Endothelial cell of umbilical vein (primary cell): Measurements from ENCODE around the gene RBM20. TPM values are rescaled to one million over a fixed set of nuclear protein-coding genes. Genes with fewer than 3 reads are reported as not detected.

Source experiments
- BruUV-seq: library from RNA; stranded (reverse); fragments of 400-500 nt; replicated peaks from 2 replicates; lab custom pipeline; 2021; lab: Mats Ljungman, UMichigan
- CTCF ChIA-PET: fragments of 300-600, 350-600 bp; sonication (Branson Sonifier 250); formaldehyde crosslinking; loops from one replicate; lab custom pipeline; 2021; ENCODE audit warnings: antibody characterized with exemption, inconsistent platforms; lab: Charles Lee
- POLR2A ChIA-PET: fragments of 300-600, 350-600 bp; sonication (Branson Sonifier 250); formaldehyde crosslinking; loops from one replicate; lab custom pipeline; 2021; ENCODE audit warnings: antibody characterized with exemption, inconsistent platforms; lab: Charles Lee
- DNase-seq: peaks from one replicate; pipeline ENCODE4 v3.0.0-alpha.2; 2011; ENCODE audit warnings: low read depth, low spot score
- FAIRE-seq: peaks from 2 replicates; lab custom pipeline; 2011; peaks lifted over from hg19 to GRCh38; lab: Jason Lieb, UNC
- H2AFZ ChIP-seq: 2 replicates; pipeline ENCODE4 v1.6.0; 2012; ENCODE audit warnings: low read depth, low read length, control low read depth, inconsistent platforms
- H3K27ac ChIP-seq: 2 replicates; pipeline ENCODE4 v1.5.1; 2011; ENCODE audit warnings: low read depth, mild to moderate bottlenecking, control low read depth, low read length, moderate library complexity; ENCODE audit not compliant: insufficient read depth
- H3K27me3 ChIP-seq, 2 experiments: 2 replicates each; pipeline versions ENCODE4 v1.6.0 to v1.6.1; 2011; ENCODE audit warnings: low read length in 2 of 2, mixed read lengths in 1 of 2; ENCODE audit not compliant: control insufficient read depth in 2 of 2, insufficient read depth in 2 of 2
- H3K36me3 ChIP-seq, 2 experiments: 2 replicates in 1 of 2; 3 replicates in 1 of 2; pipeline ENCODE4 v1.5.1; 2011; ENCODE audit warnings: low read length in 2 of 2, mild to moderate bottlenecking in 1 of 2, moderate library complexity in 1 of 2; ENCODE audit not compliant: control insufficient read depth in 2 of 2, insufficient read depth in 2 of 2; ENCODE audit errors: extremely low read depth in 1 of 2
- H3K4me1 ChIP-seq: 3 replicates; pipeline ENCODE4 v1.5.1; 2011; ENCODE audit warnings: mild to moderate bottlenecking, low read length; ENCODE audit not compliant: control insufficient read depth, insufficient read depth; ENCODE audit errors: extremely low read depth
- H3K4me2 ChIP-seq: 2 replicates; pipeline ENCODE4 v1.6.1; 2011; ENCODE audit warnings: low read length, control low read depth, mixed read lengths; ENCODE audit not compliant: insufficient read depth
- H3K4me3 ChIP-seq, 3 experiments: fragments of 200-600 bp in 1 of 3; sonication (generic), shearing (Covaris generic) in 1 of 3; replicated peaks in 1 of 3; 2 replicates each; pipeline ENCODE4 v1.5.1; 2011 to 2016; ENCODE audit warnings: control low read depth in 3 of 3, low read length in 3 of 3, mild to moderate bottlenecking in 2 of 3, inconsistent platforms in 1 of 3, low read depth in 1 of 3, moderate library complexity in 1 of 3; ENCODE audit not compliant: insufficient read depth in 1 of 3
- H3K79me2 ChIP-seq: 2 replicates; pipeline ENCODE4 v1.6.0; 2012; ENCODE audit warnings: low read length, inconsistent platforms; ENCODE audit not compliant: control insufficient read depth, insufficient read depth
- H3K9ac ChIP-seq: replicated peaks from 2 replicates; pipeline ENCODE3; 2011; ENCODE audit warnings: low read length, control low read depth; ENCODE audit not compliant: insufficient read depth; ENCODE audit errors: extremely low read depth
- H3K9me1 ChIP-seq: replicated peaks from 3 replicates; pipeline ENCODE4 v1.6.0; 2011; ENCODE audit warnings: mild to moderate bottlenecking, low read length; ENCODE audit not compliant: control insufficient read depth, insufficient read depth; ENCODE audit errors: extremely low read depth
- H3K9me3 ChIP-seq: replicated peaks from 2 replicates; pipeline ENCODE4 v1.5.1; 2012; ENCODE audit warnings: low read length, inconsistent platforms; ENCODE audit not compliant: control insufficient read depth, insufficient read depth
- H4K20me1 ChIP-seq: replicated peaks from 2 replicates; pipeline ENCODE3; 2011; ENCODE audit warnings: mild to moderate bottlenecking, low read length; ENCODE audit not compliant: control insufficient read depth, insufficient read depth; ENCODE audit errors: extremely low read depth
- CTCF ChIP-seq, 2 donors: IDR thresholded peaks; 1 replicate in 1 of 2; 2 replicates in 1 of 2; pipeline ENCODE4 v1.5.1; 2011; ENCODE audit warnings: low read length in 2 of 2, mild to moderate bottlenecking in 2 of 2, moderate library complexity in 2 of 2, control low read depth in 1 of 2, inconsistent platforms in 1 of 2, low read depth in 1 of 2; ENCODE audit not compliant: insufficient read depth in 1 of 2; ENCODE audit errors: extremely low read depth in 1 of 2
- EZH2 ChIP-seq: IDR thresholded peaks from 2 replicates; pipeline ENCODE4 v1.6.1; 2012; ENCODE audit warnings: borderline replicate concordance, low read depth, mild to moderate bottlenecking, moderate library complexity, low read length, inconsistent platforms; ENCODE audit not compliant: severe bottlenecking
- FOS ChIP-seq: IDR thresholded peaks from 2 replicates; pipeline ENCODE4 v1.6.1; 2011; ENCODE audit warnings: mild to moderate bottlenecking, low read length, moderate library complexity, borderline replicate concordance; ENCODE audit not compliant: insufficient read depth
- GATA2 ChIP-seq: IDR thresholded peaks from 2 replicates; pipeline ENCODE4 v1.7.0; 2011; ENCODE audit warnings: low read depth, mild to moderate bottlenecking, moderate library complexity, mixed read lengths, low read length; ENCODE audit not compliant: insufficient read length, insufficient read depth
- JUN ChIP-seq: IDR thresholded peaks from 2 replicates; pipeline ENCODE4 v1.6.1; 2011; ENCODE audit warnings: borderline replicate concordance, low read depth; ENCODE audit not compliant: insufficient read length, insufficient read depth
- MAX ChIP-seq: IDR thresholded peaks from 2 replicates; pipeline ENCODE4 v1.6.1; 2011; ENCODE audit not compliant: insufficient read depth, insufficient read length
- MYC ChIP-seq: IDR thresholded peaks from one replicate; pipeline ENCODE4 v1.6.1; 2011; ENCODE audit warnings: mild to moderate bottlenecking, low read depth, low read length
- POLR2A ChIP-seq: IDR thresholded peaks from 2 replicates; pipeline ENCODE4 v1.6.1; 2012; ENCODE audit warnings: low read depth, mild to moderate bottlenecking, control low read depth, low read length
- POLR2AphosphoS5 ChIP-seq: IDR thresholded peaks from 2 replicates; pipeline ENCODE4 v1.6.1; 2012; ENCODE audit warnings: low read depth, mild to moderate bottlenecking, control low read depth, low read length, moderate library complexity; ENCODE audit not compliant: insufficient read depth
- dilution Hi-C: fragments of 300-500 bp; cut with MboI; formaldehyde crosslinking; loops from one replicate; pipeline ENCODE4 v1.15.0; 2019; ENCODE audit warnings: low sequenced_read_pairs; ENCODE audit not compliant: extremely low pct_ligation_motif_present
- intact Hi-C: fragments of 100-400 bp; cut with micrococcal nuclease; formaldehyde crosslinking; loops from one replicate; pipeline ENCODE4 v1.10.0; 2022
- polyA plus RNA-seq, 4 experiments: library from polyadenylated mRNA; depleted of rRNA in 3 of 4; stranded (reverse) in 3 of 4; unstranded in 1 of 4; fragments of >200 nt; gene quantifications; 2 replicates each; pipeline versions ENCODE4 v1.2.1 to v1.2.3, GENCODE V29; 2011 to 2012; ENCODE audit warnings: missing spikeins in 1 of 4
- total RNA-seq: library from RNA; stranded (reverse); gene quantifications from 2 replicates; pipeline ENCODE4 v1.2.3, GENCODE V29; 2021

RBM20 gene
- total and polyA plus RNA-seq, 2 donors (not counting 3 experiments of a cell fraction or from before 2014, with no cell fraction given) = 0.04 TPM; not detected in 1

GRCh38 chr10:110850099-110850498, 206.0 kb downstream of the RBM20 start:
- no TSS peak for BruUV-seq
- no peaks in the 10 kb centered on the region for H3K36me3 ChIP-seq
- H3K9ac ChIP-seq = no peak overlapping the region
- FAIRE-seq (no peak), DNase-seq (no peak)
- POLR2A ChIA-PET = no interaction called here
- CTCF ChIA-PET = interaction anchor here (1.0 kb wide), 1 partner anchor 104 kb away, joined by 3 read pairs; no protein-coding TSS in a partner anchor
- no peak overlapping the region for H2AFZ ChIP-seq
- no peak overlapping the region for H3K4me3 ChIP-seq
- H3K4me2 ChIP-seq = no peak overlapping the region
- H3K79me2 ChIP-seq = no peaks in the 10 kb centered on the region
- H3K9me3 ChIP-seq = no peaks in the 10 kb centered on the region
- no peaks in the 10 kb centered on the region for H4K20me1 ChIP-seq
- intact Hi-C loops (no loop called here), dilution Hi-C loops (no loop called here)
- H3K9me1 ChIP-seq = no peaks in the 10 kb centered on the region
- peaks cover 2 to 6% of the 10 kb centered on the region in 2 experiments for H3K27me3 ChIP-seq
- H3K4me1 ChIP-seq = no peaks in the 10 kb centered on the region
- no peak overlapping the region for H3K27ac ChIP-seq
- no peak for TF ChIP-seq CTCF (IDR thresholded peaks at IDR 0.05; ENCODE audit: extremely low read depth in 1 of 2, insufficient read depth in 1 of 2, low read depth in 1 of 2, low read length in 2 of 2)
- no peak for TF ChIP-seq POLR2AphosphoS5
- no peak for TF ChIP-seq GATA2
- no peak for TF ChIP-seq POLR2A
- TF ChIP-seq MYC = no peak
- TF ChIP-seq EZH2 = no peak
- no peak for TF ChIP-seq JUN
- no peak for TF ChIP-seq MAX
- TF ChIP-seq FOS = no peak
